ENCODE data around the gene DNAAF8. TPM values are rescaled to one million over a fixed set of nuclear protein-coding genes. Genes with fewer than 3 reads are reported as not detected.

Gene DNAAF8
- polyA plus RNA-seq, 1 of the 3 experiments (the other 2 are of a cell fraction), result 3.1 TPM

GRCh38 chr16:4686497-4687210 lies 47.7 kb upstream of the DNAAF8 start:
- H3K27me3 ChIP-seq (ENCODE audit: insufficient read depth), result no peaks in the 10 kb centered on the region
- no peaks in the 10 kb centered on the region for H3K9me3 ChIP-seq
- H3F3A ChIP-seq (replicated peaks; ENCODE audit: insufficient read depth), result no peaks in the 10 kb centered on the region
- ChIA-PET POLR2A (no interaction called here), CTCF (no interaction called here)
- no peak for DNase-seq
- no peaks in the 10 kb centered on the region for H4K20me1 ChIP-seq (ENCODE audit: insufficient read depth)
- no peak for TF ChIP-seq RAD21 (IDR thresholded peaks at IDR 0.05; ENCODE audit: low read length)
- TF ChIP-seq NFIC (IDR thresholded peaks at IDR 0.05; ENCODE audit: borderline replicate concordance), result no peak
- no peak for TF ChIP-seq GATA2 (CRISPR knock-in tag; IDR thresholded peaks at IDR 0.05)
- no peak for TF ChIP-seq RXRA (IDR thresholded peaks at IDR 0.05; ENCODE audit: borderline replicate concordance, low read depth)
- no peak for TF ChIP-seq TAF1 (IDR thresholded peaks at IDR 0.05; ENCODE audit: borderline replicate concordance, low read depth, low read length)
- TF ChIP-seq FOXM1 (IDR thresholded peaks at IDR 0.05; ENCODE audit: low read depth), result no peak
- H3K36me3 ChIP-seq (replicated peaks in 1 of 2; ENCODE audit: control insufficient read depth in 1 of 2, insufficient read depth in 2 of 2, low read length in 1 of 2), result peaks cover 0 to 52% of the 10 kb centered on the region in 2 experiments
- H3K9me2 ChIP-seq, result no peaks in the 10 kb centered on the region
- no peak overlapping the region for H2AFZ ChIP-seq (ENCODE audit: low read depth)
- H3K79me2 ChIP-seq (ENCODE audit: insufficient read depth), result no peaks in the 10 kb centered on the region
- no peak overlapping the region for H3K4me3 ChIP-seq (ENCODE audit: low read depth in 2 of 2, low read length in 1 of 2)
- WGBS (ENCODE audit: low lambda C conversion rate), result 93% methylated on average over 23 of the region's 27 CpGs
- H3K27ac ChIP-seq (ENCODE audit: low read depth in 2 of 2, low read length in 1 of 2), result no peak overlapping the region
- no peak overlapping the region for H3K4me2 ChIP-seq
- no peak overlapping the region for H3K9ac ChIP-seq
- no peaks in the 10 kb centered on the region for H3K4me1 ChIP-seq (ENCODE audit: control insufficient read depth in 1 of 2, insufficient read depth in 2 of 2, low read depth in 1 of 2, low read length in 1 of 2)

- Histone ChIP-seq H3K79me2 (ENCODE audit: insufficient read depth) (no peaks in the 10 kb centered on the region), H3K27ac (ENCODE audit: low read depth in 2 of 2, low read length in 1 of 2) (no peak overlapping the region), H3K27me3 (ENCODE audit: insufficient read depth) (no peaks in the 10 kb centered on the region), H2AFZ (ENCODE audit: low read depth) (no peak overlapping the region), H3K36me3 (replicated peaks in 1 of 2; ENCODE audit: control insufficient read depth in 1 of 2, insufficient read depth in 2 of 2, low read length in 1 of 2) (peaks cover 0 to 45% of the 10 kb centered on the region in 2 experiments), H3K9me3 (no peaks in the 10 kb centered on the region), H3K4me1 (ENCODE audit: control insufficient read depth in 1 of 2, insufficient read depth in 2 of 2, low read depth in 1 of 2, low read length in 1 of 2) (peaks cover 0 to 6% of the 10 kb centered on the region in 2 experiments; a peak in 1 of 4 replicates), H3K9ac (no peak overlapping the region), H3K4me2 (no peak overlapping the region), H3K9me2 (no peaks in the 10 kb centered on the region), H3F3A (replicated peaks; ENCODE audit: insufficient read depth) (no peaks in the 10 kb centered on the region), H3K4me3 (ENCODE audit: low read depth in 2 of 2, low read length in 1 of 2) (no peak overlapping the region), H4K20me1 (ENCODE audit: insufficient read depth) (no peaks in the 10 kb centered on the region)
- no peak for DNase-seq
- TF ChIP-seq USF1 (IDR thresholded peaks at IDR 0.05; ENCODE audit: borderline replicate concordance, low read depth) (no peak), EP300 (IDR thresholded peaks at IDR 0.05; ENCODE audit: borderline replicate concordance in 1 of 2, low read depth in 1 of 2, low read length in 1 of 2) (no peak), PBX3 (IDR thresholded peaks at IDR 0.05) (no peak)
- ChIA-PET CTCF (no interaction called here), POLR2A (no interaction called here)
- 85% methylated on average over 4 of the region's 8 CpGs for WGBS (ENCODE audit: low lambda C conversion rate)
These were observed 46.9 kb upstream of the DNAAF8 start for GRCh38 chr16:4687416-4687815.

Measured in SK-N-SH (cell line).